ENCODE results near the gene PDP2. TPM values are rescaled to one million over a fixed set of nuclear protein-coding genes. Genes with fewer than 3 reads are reported as not detected.

The PDP2 gene
- total and polyA plus RNA-seq, 12 donors: 1.3 to 27.8 (median 13.0) TPM

- Histone ChIP-seq H3K27ac (peak overlapping the region in 1 of 5 donors; percentile 18), H3K36me3 (replicated peaks in 1 of 2) (no peaks in the 10 kb centered on the region), H3K27me3 (no peaks in the 10 kb centered on the region), H3K9me3 (replicated peaks in 1 of 3) (no peaks in the 10 kb centered on the region), H3K4me3 (no peak overlapping the region), H3K4me1 (replicated peaks in 1 of 2) (peaks cover 15 to 28% of the 10 kb centered on the region in 2 donors)
- WGBS, 4 donors: 83 to 85% (median 84%) methylated on average over 10 to 11 of the region's 11 CpGs; no CpG with 5 or more reads in 1 of the 4 donors
- intact Hi-C loops (cut with DNase I): no loop called here
- TF ChIP-seq CTCF (IDR thresholded peaks at IDR 0.05) (no peak), POLR2A (IDR thresholded peaks at IDR 0.05) (no peak)
- no peak for DNase-seq
Measured at GRCh38 chr16:66903544-66904427, 23.5 kb downstream of the PDP2 start.

- H3K4me1 ChIP-seq (replicated peaks in 1 of 2): peaks cover 11 to 21% of the 10 kb centered on the region in 2 donors
- intact Hi-C loops (cut with DNase I): no loop called here
- H3K27ac ChIP-seq: no peak overlapping the region
Measured at GRCh38 chr16:66904428-66904845, 24.1 kb downstream of the PDP2 start.

GRCh38 chr16:66904846-66905632 is 24.7 kb downstream of the PDP2 start:
- Histone ChIP-seq H3K27ac (no peak overlapping the region), H3K4me1 (replicated peaks in 1 of 2) (peaks cover 5 to 15% of the 10 kb centered on the region in 2 donors), H3K9me3 (replicated peaks in 1 of 3) (no peaks in the 10 kb centered on the region), H3K36me3 (replicated peaks in 1 of 2) (no peaks in the 10 kb centered on the region), H3K4me3 (no peak overlapping the region), H3K27me3 (no peaks in the 10 kb centered on the region)
- intact Hi-C loops (cut with DNase I): no loop called here
- 57 to 77% (median 70%) methylated on average over 8 to 16 of the region's 16 CpGs for WGBS, 4 donors
- no peak for DNase-seq
- TF ChIP-seq CTCF (IDR thresholded peaks at IDR 0.05): no peak
- no peak for TF ChIP-seq POLR2A (IDR thresholded peaks at IDR 0.05)

More at GRCh38 chr16:66904428-66904845, 24.1 kb downstream of the PDP2 start:
- Histone ChIP-seq H3K27me3 (no peaks in the 10 kb centered on the region), H3K9me3 (replicated peaks in 1 of 3) (no peaks in the 10 kb centered on the region), H3K4me3 (no peak overlapping the region), H3K36me3 (replicated peaks in 1 of 2) (no peaks in the 10 kb centered on the region)
- TF ChIP-seq POLR2A (IDR thresholded peaks at IDR 0.05) (no peak), CTCF (IDR thresholded peaks at IDR 0.05) (no peak)
- DNase-seq: no peak
- WGBS, 4 donors: 88 to 93% (median 90%) methylated on average over 12 to 13 of the region's 13 CpGs

All from adrenal gland (tissue), 12 donors.